ENCODE measurements around the gene NOC2L.

NOC2L gene

GRCh38 chr1:929712-930632, 29.1 kb downstream of the NOC2L start:
- DNase-seq (ENCODE audit: low read depth) = no peak
- TF ChIP-seq CTCF (IDR thresholded peaks at IDR 0.05; ENCODE audit: low read depth, low read length, missing control alignments) = no peak
- no peak overlapping the region for H3K4me3 ChIP-seq (ENCODE audit: low read depth, low read length)

GRCh38 chr1:928825-929661, 30.0 kb downstream of the NOC2L start:
- DNase-seq (ENCODE audit: low read depth) = no peak
- H3K4me3 ChIP-seq (ENCODE audit: low read depth, low read length) = no peak overlapping the region
- TF ChIP-seq CTCF (IDR thresholded peaks at IDR 0.05; ENCODE audit: low read depth, low read length, missing control alignments) = no peak

GRCh38 chr1:927748-928147, 31.3 kb downstream of the NOC2L start:
- DNase-seq (ENCODE audit: low read depth) = no peak
- TF ChIP-seq CTCF (IDR thresholded peaks at IDR 0.05; ENCODE audit: low read depth, low read length, missing control alignments) = no peak
- H3K4me3 ChIP-seq (ENCODE audit: low read depth, low read length) = no peak overlapping the region

- TF ChIP-seq CTCF (IDR thresholded peaks at IDR 0.05; ENCODE audit: low read depth, low read length, missing control alignments) = no peak
- no peak overlapping the region for H3K4me3 ChIP-seq (ENCODE audit: low read depth, low read length)
- no peak for DNase-seq (ENCODE audit: low read depth)
Observed at GRCh38 chr1:927234-927633, 31.8 kb downstream of the NOC2L start.

- DNase-seq (ENCODE audit: low read depth) = no peak
- no peak overlapping the region for H3K4me3 ChIP-seq (ENCODE audit: low read depth, low read length)
- no peak for TF ChIP-seq CTCF (IDR thresholded peaks at IDR 0.05; ENCODE audit: low read depth, low read length, missing control alignments)
Observed at GRCh38 chr1:925561-926421, 33.3 kb downstream of the NOC2L start.
